ENCODE data around the gene CADPS.

Gene CADPS

DNA sequence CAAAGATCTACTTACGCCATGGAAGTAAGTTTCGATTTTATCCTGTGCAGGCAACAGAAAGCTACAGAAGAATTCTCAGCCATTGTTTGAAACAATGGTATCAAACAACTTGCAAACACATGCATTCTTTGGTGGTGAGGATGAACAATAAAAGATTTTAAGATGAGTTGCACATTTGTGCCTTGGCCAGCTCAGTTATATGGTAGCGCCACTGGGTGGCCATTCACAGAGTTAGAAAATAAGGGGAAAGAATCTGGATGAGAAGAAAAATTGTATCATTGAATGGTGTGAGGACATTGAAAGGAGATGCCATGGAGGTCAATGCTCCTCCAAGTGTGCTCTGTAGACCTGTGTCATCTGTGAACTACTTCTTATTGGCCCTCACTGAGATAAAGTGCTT is 11.6 kb downstream of the CADPS start:
- POLR2A ChIA-PET (ENCODE audit: low non-redundant PET): no interaction called here

DNA sequence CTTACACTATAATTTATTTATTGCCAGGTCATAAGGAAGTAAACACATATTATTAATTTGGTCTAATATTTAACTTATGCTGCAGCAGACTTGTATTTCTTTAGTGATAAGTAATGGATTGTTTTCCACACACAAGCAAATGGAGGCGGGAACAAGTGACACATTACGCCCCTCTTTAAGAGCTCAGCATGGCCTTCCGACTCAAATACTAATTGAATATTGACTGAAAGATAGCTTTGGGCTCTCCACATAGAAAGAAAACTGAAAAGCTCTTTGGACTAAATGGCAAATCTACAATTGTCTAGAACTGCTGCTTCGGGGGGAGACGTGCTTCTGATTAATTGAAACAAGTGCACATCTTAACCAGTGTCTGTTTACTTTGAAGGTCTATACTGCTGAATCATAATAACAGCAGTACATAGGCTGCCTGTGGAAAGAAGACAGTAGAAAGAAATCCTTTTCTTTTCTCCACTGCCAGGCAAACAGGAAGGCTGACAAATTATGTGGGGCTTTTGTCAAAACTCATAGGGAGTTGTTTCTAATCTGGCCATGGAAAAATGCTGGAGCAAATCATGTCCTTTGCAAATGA is 15.9 kb downstream of the CADPS start:
- DNase-seq (ENCODE audit: low spot score): no peak
- ChIA-PET POLR2A (ENCODE audit: low non-redundant PET) (no interaction called here), CTCF (interaction anchor here (0.6 to 0.7 kb wide), 2 partner anchors 352 to 1215 kb away, joined by 3 to 4 read pairs; no protein-coding TSS in a partner anchor)
- TF ChIP-seq, protein P1, sequence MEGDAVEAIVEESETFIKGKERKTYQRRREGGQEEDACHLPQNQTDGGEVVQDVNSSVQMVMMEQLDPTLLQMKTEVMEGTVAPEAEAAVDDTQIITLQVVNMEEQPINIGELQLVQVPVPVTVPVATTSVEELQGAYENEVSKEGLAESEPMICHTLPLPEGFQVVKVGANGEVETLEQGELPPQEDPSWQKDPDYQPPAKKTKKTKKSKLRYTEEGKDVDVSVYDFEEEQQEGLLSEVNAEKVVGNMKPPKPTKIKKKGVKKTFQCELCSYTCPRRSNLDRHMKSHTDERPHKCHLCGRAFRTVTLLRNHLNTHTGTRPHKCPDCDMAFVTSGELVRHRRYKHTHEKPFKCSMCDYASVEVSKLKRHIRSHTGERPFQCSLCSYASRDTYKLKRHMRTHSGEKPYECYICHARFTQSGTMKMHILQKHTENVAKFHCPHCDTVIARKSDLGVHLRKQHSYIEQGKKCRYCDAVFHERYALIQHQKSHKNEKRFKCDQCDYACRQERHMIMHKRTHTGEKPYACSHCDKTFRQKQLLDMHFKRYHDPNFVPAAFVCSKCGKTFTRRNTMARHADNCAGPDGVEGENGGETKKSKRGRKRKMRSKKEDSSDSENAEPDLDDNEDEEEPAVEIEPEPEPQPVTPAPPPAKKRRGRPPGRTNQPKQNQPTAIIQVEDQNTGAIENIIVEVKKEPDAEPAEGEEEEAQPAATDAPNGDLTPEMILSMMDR (conservative IDR thresholded peaks at IDR 0.05; ENCODE audit: low read depth): no peak
- no peak overlapping the region for H3K27ac ChIP-seq

More for the DNA sequence above, 11.6 kb downstream of the CADPS start:
- H3K27ac ChIP-seq: no peak overlapping the region
- TF ChIP-seq, protein P1 (conservative IDR thresholded peaks at IDR 0.05; ENCODE audit: low read depth): no peak
- no peak for DNase-seq (ENCODE audit: low spot score)
- CTCF ChIA-PET: no interaction called here

DNA sequence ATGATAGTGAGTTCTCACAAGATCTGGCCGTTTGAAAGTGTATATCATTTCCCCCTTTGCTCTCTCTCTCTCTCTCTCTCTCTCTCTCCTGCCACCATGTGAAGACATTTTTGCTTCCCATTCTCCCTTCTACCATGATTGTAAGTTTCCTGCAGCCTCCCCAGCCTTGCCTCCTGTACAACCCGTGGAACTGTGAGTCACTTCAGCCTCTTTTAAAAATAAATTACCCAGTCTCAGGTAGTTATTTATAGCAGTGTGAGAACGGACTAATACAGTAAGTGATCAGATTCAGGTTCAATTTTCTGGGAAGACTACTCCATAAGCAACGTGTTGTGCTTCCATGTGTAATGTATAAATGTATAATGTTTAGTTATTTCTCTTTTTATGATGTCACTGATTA is 29.2 kb downstream of the CADPS start:
- ChIA-PET POLR2A (ENCODE audit: low non-redundant PET) (no interaction called here), CTCF (no interaction called here)

DNA sequence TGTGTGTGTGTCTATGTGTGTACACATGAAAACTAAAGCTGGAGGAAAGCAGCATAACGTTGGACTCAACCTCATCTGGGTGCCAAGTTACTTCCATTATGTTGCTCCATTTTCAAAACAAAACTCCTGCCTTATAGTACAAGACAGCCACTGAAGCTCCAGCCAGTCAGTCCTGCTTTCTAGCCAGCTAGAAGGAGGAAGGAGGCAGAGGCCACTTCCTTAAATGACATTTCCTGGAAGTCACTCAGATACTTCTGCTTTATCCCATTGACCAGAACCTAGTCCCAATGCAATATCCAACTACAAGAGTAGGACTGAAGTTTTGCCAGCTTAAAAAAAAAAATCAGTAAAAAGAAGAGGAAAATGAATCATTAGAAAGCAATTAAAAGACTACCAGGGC is 31.7 kb downstream of the CADPS start:
- ChIA-PET POLR2A (ENCODE audit: low non-redundant PET) (no interaction called here), CTCF (interaction anchor here (0.7 kb wide), 1 partner anchor 1676 kb away, joined by 3 read pairs; no protein-coding TSS in a partner anchor)
- no peak for DNase-seq (ENCODE audit: low spot score)
- no peak overlapping the region for H3K27ac ChIP-seq
- TF ChIP-seq, protein P1 (conservative IDR thresholded peaks at IDR 0.05; ENCODE audit: low read depth): no peak

More for the DNA sequence above, 29.2 kb downstream of the CADPS start:
- TF ChIP-seq, protein P1 (conservative IDR thresholded peaks at IDR 0.05; ENCODE audit: low read depth): no peak
- DNase-seq (ENCODE audit: low spot score): no peak
- H3K27ac ChIP-seq: no peak overlapping the region

DNA sequence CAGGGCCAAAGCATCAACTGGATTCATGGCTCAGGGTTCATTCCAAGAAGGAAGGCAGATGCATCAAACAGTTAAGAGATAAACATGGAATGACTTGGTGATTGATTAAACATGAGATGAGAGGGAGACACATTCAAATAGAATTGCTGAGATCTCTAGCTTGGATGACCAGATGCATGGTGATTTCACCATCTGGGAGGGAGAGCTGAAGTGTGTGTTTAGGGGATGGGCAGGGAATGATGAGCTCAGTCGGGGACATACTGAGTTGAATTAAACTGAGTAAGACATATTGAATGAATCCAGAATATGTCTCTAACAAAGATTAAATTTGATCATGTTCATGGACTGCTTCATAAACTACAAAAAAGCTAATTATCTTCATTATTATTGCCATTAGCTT is 35.5 kb downstream of the CADPS start:
- TF ChIP-seq, protein P1 (conservative IDR thresholded peaks at IDR 0.05; ENCODE audit: low read depth): no peak
- ChIA-PET CTCF (no interaction called here), POLR2A (ENCODE audit: low non-redundant PET) (no interaction called here)
- H3K27ac ChIP-seq: no peak overlapping the region
- DNase-seq (ENCODE audit: low spot score): no peak

DNA sequence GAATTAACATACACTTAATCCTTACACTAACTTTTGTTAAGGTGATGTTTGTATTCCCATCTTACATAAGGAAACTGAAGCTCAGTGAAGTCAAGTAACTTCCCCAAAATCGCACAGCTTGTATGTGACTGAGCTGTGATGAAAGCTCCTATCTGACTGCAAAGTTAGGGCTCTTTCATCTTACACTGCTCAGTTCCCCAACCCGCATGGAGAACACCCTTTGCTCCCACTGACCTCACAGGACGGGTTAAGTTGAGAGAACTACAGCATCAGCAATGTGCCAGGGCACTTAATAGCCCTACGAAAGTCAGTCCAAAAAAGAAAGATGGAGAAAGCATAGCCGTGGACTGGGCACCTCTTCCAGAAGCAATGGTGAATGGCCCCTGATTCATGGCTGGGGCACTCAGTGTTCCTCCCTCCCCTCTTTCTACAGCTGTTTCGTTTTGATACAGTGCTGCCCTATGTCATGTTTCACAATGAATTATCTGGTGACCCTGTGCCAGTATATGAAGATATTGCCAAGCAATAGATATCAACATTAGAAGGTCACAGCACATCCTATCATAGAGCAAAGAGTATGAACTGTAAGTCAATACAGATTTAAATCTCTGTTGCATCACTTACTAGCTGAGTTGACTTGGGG is 38.0 kb downstream of the CADPS start:
- DNase-seq (ENCODE audit: low spot score): no peak
- CTCF ChIA-PET: no interaction called here
- TF ChIP-seq, protein P1 (conservative IDR thresholded peaks at IDR 0.05; ENCODE audit: low read depth): no peak
- no peak overlapping the region for H3K27ac ChIP-seq
- POLR2A ChIA-PET (ENCODE audit: low non-redundant PET): no interaction called here
